CD4-positive, alpha-beta T cell (primary cell): ENCODE data around the gene CEBPB. TPM values are rescaled to one million over a fixed set of nuclear protein-coding genes. Genes with fewer than 3 reads are reported as not detected.
"Not testable (repeated sequence)": the region's sequence is repeated elsewhere in the genome, so short reads cannot be mapped to it uniquely, and the experiment has no call there.

Experiments used
- ATAC-seq: fragments of 200-7000 bp; cut with Tn5 transposase; one replicate; pipeline ENCODE4 v1.10.0; 2022; ENCODE audit warnings: mild to moderate bottlenecking; ENCODE audit not compliant: poor library complexity
- CTCF ChIA-PET: fragments of 350-600 bp; sonication (Branson Sonifier 250); formaldehyde crosslinking; loops from one replicate; lab custom pipeline; 2021; ENCODE audit warnings: antibody characterized with exemption, inconsistent platforms; lab: Charles Lee
- POLR2A ChIA-PET: fragments of 350-600 bp; sonication (Branson Sonifier 250); formaldehyde crosslinking; loops from one replicate; lab custom pipeline; 2021; ENCODE audit warnings: antibody characterized with exemption, inconsistent platforms; lab: Charles Lee
- DNase-seq, 14 experiments: peaks; one replicate each; pipeline ENCODE4 v3.0.0-alpha.2; 2013 to 2020; ENCODE audit warnings: mixed read lengths in 2 of 14
- H3K27ac ChIP-seq, 2 donors: one replicate each; pipeline versions ENCODE4 v1.5.1 to v1.7.0; 2013; ENCODE audit warnings: low read length in 2 of 2, low read depth in 1 of 2, mild to moderate bottlenecking in 1 of 2
- H3K27me3 ChIP-seq, 2 experiments: 1 replicate in 1 of 2; 2 replicates in 1 of 2; pipeline versions ENCODE4 v1.6.1 to v1.7.0; 2013; ENCODE audit warnings: low read length in 2 of 2, control low read depth in 1 of 2, mild to moderate bottlenecking in 1 of 2, moderate library complexity in 1 of 2; ENCODE audit not compliant: insufficient read depth in 2 of 2, control insufficient read depth in 1 of 2
- H3K36me3 ChIP-seq: one replicate; pipeline ENCODE4 v1.6.1; 2013; ENCODE audit warnings: low read length, control low read depth; ENCODE audit not compliant: insufficient read depth
- H3K4me1 ChIP-seq: one replicate; pipeline ENCODE4 v1.6.1; 2013; ENCODE audit warnings: low read length, control low read depth; ENCODE audit not compliant: insufficient read depth
- H3K4me3 ChIP-seq: one replicate; pipeline ENCODE4 v1.5.1; 2013; ENCODE audit warnings: mild to moderate bottlenecking, low read length, moderate library complexity
- H3K9me3 ChIP-seq, 2 experiments: 1 replicate in 1 of 2; 2 replicates in 1 of 2; pipeline versions ENCODE4 v1.6.1 to v1.7.0; 2013; ENCODE audit warnings: low read length in 2 of 2, mild to moderate bottlenecking in 2 of 2, control low read depth in 1 of 2, moderate library complexity in 1 of 2; ENCODE audit not compliant: control insufficient read depth in 1 of 2, insufficient read depth in 1 of 2
- H3K27ac Mint-ChIP-seq: one replicate; pipeline ENCODE4 v1.8.0; 2020; ENCODE audit warnings: mixed read lengths
- H3K27me3 Mint-ChIP-seq: one replicate; pipeline ENCODE4 v1.8.0; 2021; ENCODE audit warnings: mixed read lengths
- H3K36me3 Mint-ChIP-seq: one replicate; pipeline ENCODE4 v1.8.0; 2021; ENCODE audit warnings: low read depth, mixed read lengths
- H3K4me1 Mint-ChIP-seq: one replicate; pipeline ENCODE4 v1.8.0; 2021; ENCODE audit warnings: low read depth, mixed read lengths
- H3K4me3 Mint-ChIP-seq: one replicate; pipeline ENCODE4 v1.8.0; 2020; ENCODE audit warnings: mild to moderate bottlenecking, mixed read lengths
- H3K9me3 Mint-ChIP-seq: one replicate; pipeline ENCODE4 v1.8.0; 2020; ENCODE audit warnings: mixed read lengths
- intact Hi-C, 2 experiments: fragments of 100-400 bp; cut with DNase I in 1 of 2; cut with micrococcal nuclease in 1 of 2; formaldehyde crosslinking; loops; one replicate each; pipeline versions ENCODE4 v1.15.1 to v1.9.0; 2023 to 2025; cut with DNase I, micrococcal nuclease
- total RNA-seq, 174 experiments: library from RNA in 2 of 174; stranded (reverse) in 2 of 174; gene quantifications; one replicate each; pipeline ENCODE4 v1.2.3 and lab custom pipeline; 2021 to 2026
- TF ChIP-seq, protein P1 (sequence below): fragments of 200-600 bp; IDR thresholded peaks from one replicate; pipeline ENCODE4 v1.8.0; 2022; ENCODE audit warnings: antibody characterized with exemption, mild to moderate bottlenecking

Gene CEBPB
- total RNA-seq, 2 experiments from 2014 or later: 40.7 to 43.9 TPM

DNA sequence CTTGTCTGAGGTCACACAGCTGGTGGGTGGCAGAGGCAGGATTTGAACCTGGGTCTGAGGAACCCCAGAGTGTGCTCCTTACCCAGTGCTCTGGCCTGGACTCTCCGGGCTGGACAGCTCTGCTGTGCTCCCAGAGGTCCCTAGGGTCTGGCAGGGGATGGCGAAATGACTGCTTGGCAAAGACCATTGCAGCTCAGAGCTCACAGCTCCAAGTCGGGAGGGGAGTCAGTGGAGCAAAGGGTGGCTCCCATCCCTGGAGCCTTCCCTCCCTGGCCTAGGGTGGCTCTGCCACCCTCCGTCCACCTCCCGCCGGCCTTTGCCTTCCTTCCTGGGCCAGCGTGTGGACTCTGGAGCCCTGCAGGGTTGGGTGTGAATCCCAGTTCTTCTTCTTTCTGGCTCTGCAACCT is 17.5 kb downstream of the CEBPB start:
- H3K27me3 ChIP-seq: no peaks in the 10 kb centered on the region
- H3K36me3 ChIP-seq: no peaks in the 10 kb centered on the region
- POLR2A ChIA-PET: no interaction called here
- peaks cover 0 to 4% of the 10 kb centered on the region in 2 experiments for H3K9me3 ChIP-seq
- CTCF ChIA-PET: no interaction called here
- no peak overlapping the region for H3K27ac ChIP-seq
- Mint-ChIP-seq H3K4me3 (no peak overlapping the region), H3K4me1 (peaks cover 13% of the 10 kb centered on the region), H3K27ac (no peak overlapping the region), H3K9me3 (peaks cover 4% of the 10 kb centered on the region), H3K27me3 (no peaks in the 10 kb centered on the region), H3K36me3 (no peaks in the 10 kb centered on the region)
- DNase-seq (no peak), ATAC-seq (no peak)
- H3K4me3 ChIP-seq: no peak overlapping the region
- intact Hi-C loops: no loop called here
- peaks cover 8% of the 10 kb centered on the region for H3K4me1 ChIP-seq
- TF ChIP-seq, protein P1, sequence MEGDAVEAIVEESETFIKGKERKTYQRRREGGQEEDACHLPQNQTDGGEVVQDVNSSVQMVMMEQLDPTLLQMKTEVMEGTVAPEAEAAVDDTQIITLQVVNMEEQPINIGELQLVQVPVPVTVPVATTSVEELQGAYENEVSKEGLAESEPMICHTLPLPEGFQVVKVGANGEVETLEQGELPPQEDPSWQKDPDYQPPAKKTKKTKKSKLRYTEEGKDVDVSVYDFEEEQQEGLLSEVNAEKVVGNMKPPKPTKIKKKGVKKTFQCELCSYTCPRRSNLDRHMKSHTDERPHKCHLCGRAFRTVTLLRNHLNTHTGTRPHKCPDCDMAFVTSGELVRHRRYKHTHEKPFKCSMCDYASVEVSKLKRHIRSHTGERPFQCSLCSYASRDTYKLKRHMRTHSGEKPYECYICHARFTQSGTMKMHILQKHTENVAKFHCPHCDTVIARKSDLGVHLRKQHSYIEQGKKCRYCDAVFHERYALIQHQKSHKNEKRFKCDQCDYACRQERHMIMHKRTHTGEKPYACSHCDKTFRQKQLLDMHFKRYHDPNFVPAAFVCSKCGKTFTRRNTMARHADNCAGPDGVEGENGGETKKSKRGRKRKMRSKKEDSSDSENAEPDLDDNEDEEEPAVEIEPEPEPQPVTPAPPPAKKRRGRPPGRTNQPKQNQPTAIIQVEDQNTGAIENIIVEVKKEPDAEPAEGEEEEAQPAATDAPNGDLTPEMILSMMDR: no peak

DNA sequence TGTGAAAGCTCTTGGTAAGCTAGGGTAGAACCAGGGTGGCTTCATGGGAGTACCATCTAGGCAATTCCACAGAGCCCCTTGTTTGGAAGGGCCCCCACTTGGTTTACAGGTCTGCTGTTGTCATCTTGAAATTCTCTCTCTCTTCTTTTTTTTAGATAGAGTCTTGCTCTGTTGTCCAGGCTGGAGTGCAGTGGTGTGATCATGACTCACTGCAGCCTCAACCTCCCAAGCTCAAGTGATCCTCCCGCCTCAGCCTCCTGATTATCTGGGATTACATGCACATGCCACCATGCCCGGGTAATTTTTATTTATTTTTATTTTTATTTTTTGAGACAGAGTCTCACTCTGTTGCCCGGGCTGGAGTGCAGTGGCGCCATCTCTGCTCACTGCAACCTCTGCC is 18.2 kb downstream of the CEBPB start:
- H3K27me3 ChIP-seq, H3K36me3 ChIP-seq, H3K4me3 ChIP-seq, CTCF ChIA-PET, H3K4me1 ChIP-seq, H3K27ac ChIP-seq, H3K27ac Mint-ChIP-seq, H3K9me3 ChIP-seq, intact Hi-C loops, H3K9me3 Mint-ChIP-seq, POLR2A ChIA-PET, H3K27me3 Mint-ChIP-seq, H3K36me3 Mint-ChIP-seq, H3K4me3 Mint-ChIP-seq, DNase-seq, ATAC-seq: not testable (repeated sequence)
- peaks cover 13% of the 10 kb centered on the region for H3K4me1 Mint-ChIP-seq

DNA sequence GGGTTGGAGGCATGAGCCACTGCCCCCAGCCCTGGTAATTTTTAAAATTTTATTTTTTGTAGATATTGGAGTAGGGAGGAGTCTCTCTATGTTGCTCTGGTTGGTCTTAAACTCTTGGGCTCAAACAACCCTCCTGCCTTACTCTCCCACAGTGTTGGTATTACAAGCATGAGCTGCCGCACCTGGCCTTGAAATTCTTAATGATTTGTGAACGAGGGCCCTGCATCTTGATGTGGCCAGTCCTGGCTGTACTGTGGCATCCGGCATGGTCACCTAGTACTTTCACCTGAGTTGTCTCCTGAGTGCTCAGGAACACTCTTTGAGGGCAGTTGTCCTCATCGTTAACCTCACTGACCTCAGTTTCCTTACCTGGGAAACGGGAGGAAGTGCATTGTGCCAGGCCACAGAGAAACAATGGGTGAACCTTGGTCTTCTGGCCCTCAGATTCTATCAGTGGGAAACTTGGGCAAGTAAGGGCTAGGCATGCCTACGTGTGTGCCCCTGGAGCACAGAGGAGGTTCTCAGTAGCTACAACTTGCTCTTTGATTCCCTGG is 19.5 kb downstream of the CEBPB start:
- intact Hi-C loops: no loop called here
- H3K4me1 ChIP-seq: peaks cover 8% of the 10 kb centered on the region
- TF ChIP-seq, protein P1: no peak
- Mint-ChIP-seq H3K27me3 (peaks cover 8% of the 10 kb centered on the region), H3K4me3 (no peak overlapping the region), H3K9me3 (no peaks in the 10 kb centered on the region), H3K4me1 (peaks cover 13% of the 10 kb centered on the region), H3K36me3 (no peaks in the 10 kb centered on the region), H3K27ac (no peak overlapping the region)
- H3K36me3 ChIP-seq: no peaks in the 10 kb centered on the region
- H3K4me3 ChIP-seq: no peak overlapping the region
- ATAC-seq (no peak), DNase-seq (no peak)
- no peaks in the 10 kb centered on the region for H3K9me3 ChIP-seq
- POLR2A ChIA-PET: interaction anchor here (1.2 kb wide), 1 partner anchor 11 kb away, joined by 4 read pairs; no protein-coding TSS in a partner anchor
- CTCF ChIA-PET: no interaction called here
- H3K27ac ChIP-seq: no peak overlapping the region
- H3K27me3 ChIP-seq: no peaks in the 10 kb centered on the region

DNA sequence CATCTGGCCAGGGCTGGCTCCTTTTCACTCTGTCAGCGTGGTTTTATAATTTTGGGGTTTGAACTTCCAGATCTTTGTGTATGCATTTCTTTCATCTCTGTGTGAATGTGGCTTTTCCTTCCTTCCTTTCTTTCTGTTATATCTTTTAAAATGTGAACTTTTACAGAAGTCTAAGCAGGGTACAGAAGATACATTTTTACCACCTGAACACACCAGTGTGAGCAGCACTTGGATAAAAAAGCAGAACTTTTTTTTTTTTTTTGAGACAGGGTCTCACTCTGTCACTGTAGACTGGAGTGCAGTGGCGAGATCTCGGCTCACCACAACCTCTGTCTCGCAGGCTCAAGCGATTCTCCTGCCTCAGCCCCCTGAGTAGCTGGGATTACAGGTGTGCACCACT is 20.5 kb downstream of the CEBPB start:
- no peak for ATAC-seq
- H3K27me3 ChIP-seq: no peaks in the 10 kb centered on the region
- no peaks in the 10 kb centered on the region for H3K36me3 ChIP-seq
- no peak for DNase-seq
- ChIA-PET POLR2A (interaction anchor here (1.2 kb wide), 1 partner anchor 11 kb away, joined by 4 read pairs; no protein-coding TSS in a partner anchor), CTCF (no interaction called here)
- Mint-ChIP-seq H3K4me1 (peaks cover 13% of the 10 kb centered on the region), H3K9me3 (no peaks in the 10 kb centered on the region), H3K27ac (no peak overlapping the region), H3K36me3 (no peaks in the 10 kb centered on the region), H3K27me3 (peaks cover 13% of the 10 kb centered on the region), H3K4me3 (no peak overlapping the region)
- intact Hi-C loops: no loop called here
- no peak overlapping the region for H3K4me3 ChIP-seq
- no peak overlapping the region for H3K27ac ChIP-seq
- H3K9me3 ChIP-seq: no peaks in the 10 kb centered on the region
- TF ChIP-seq, protein P1: no peak
- peaks cover 8% of the 10 kb centered on the region for H3K4me1 ChIP-seq
